H9 (cell line): ENCODE measurements around the gene HPCAL1. TPM values are rescaled to one million over a fixed set of nuclear protein-coding genes. Genes with fewer than 3 reads are reported as not detected.

ENCODE experiments used
- DNase-seq: peaks from one replicate; pipeline ENCODE4 v3.0.0-alpha.2; 2017
- H2AFZ ChIP-seq: one replicate; pipeline ENCODE4 v1.6.1; 2013; ENCODE audit warnings: mild to moderate bottlenecking, low read length, control low read depth, moderate library complexity
- H2AK5ac ChIP-seq: 2 replicates; pipeline ENCODE4 v1.6.1; 2013; ENCODE audit warnings: low read length, control low read depth, mixed read lengths; ENCODE audit not compliant: insufficient read length
- H2BK120ac ChIP-seq: one replicate; pipeline ENCODE4 v1.6.1; 2013; ENCODE audit warnings: low read depth, mild to moderate bottlenecking, low read length, control low read depth, inconsistent platforms; ENCODE audit not compliant: poor library complexity, severe bottlenecking
- H2BK12ac ChIP-seq: 2 replicates; pipeline ENCODE4 v1.6.1; 2013; ENCODE audit warnings: low read length, control low read depth, mixed read lengths, low read depth; ENCODE audit not compliant: insufficient read length
- H2BK15ac ChIP-seq: 2 replicates; pipeline ENCODE4 v1.6.1; 2013; ENCODE audit warnings: low read depth, low read length, control low read depth
- H2BK20ac ChIP-seq: one replicate; pipeline ENCODE4 v1.6.1; 2013; ENCODE audit warnings: low read depth, mild to moderate bottlenecking, low read length, control low read depth, inconsistent platforms; ENCODE audit not compliant: poor library complexity, severe bottlenecking
- H2BK5ac ChIP-seq: 2 replicates; pipeline ENCODE4 v1.6.1; 2013; ENCODE audit warnings: low read length, control low read depth, mixed read lengths; ENCODE audit not compliant: insufficient read length
- H3K14ac ChIP-seq: 2 replicates; pipeline ENCODE4 v1.6.1; 2013; ENCODE audit warnings: low read length, control low read depth; ENCODE audit not compliant: insufficient read depth
- H3K18ac ChIP-seq: 2 replicates; pipeline ENCODE4 v1.6.1; 2013; ENCODE audit warnings: low read depth, mild to moderate bottlenecking, mixed read lengths, low read length, control low read depth; ENCODE audit not compliant: insufficient read length
- H3K23ac ChIP-seq: 2 replicates; pipeline ENCODE4 v1.6.1; 2013; ENCODE audit warnings: low read length, control low read depth, mixed read lengths, low read depth; ENCODE audit not compliant: insufficient read length
- H3K23me2 ChIP-seq: 2 replicates; pipeline ENCODE4 v1.6.1; 2013; ENCODE audit warnings: low read depth, mild to moderate bottlenecking, mixed read lengths, low read length, control low read depth; ENCODE audit not compliant: insufficient read length, poor library complexity, severe bottlenecking
- H3K27ac ChIP-seq: 2 replicates; pipeline ENCODE4 v1.5.1; 2013; ENCODE audit warnings: low read length, control low read depth, mixed read lengths, low read depth; ENCODE audit not compliant: insufficient read length
- H3K27me3 ChIP-seq: 2 replicates; pipeline ENCODE4 v1.6.1; 2013; ENCODE audit warnings: low read length, control low read depth, inconsistent platforms; ENCODE audit not compliant: insufficient read depth
- H3K4ac ChIP-seq: 2 replicates; pipeline ENCODE4 v1.6.1; 2013; ENCODE audit warnings: low read depth, mild to moderate bottlenecking, control low read depth, inconsistent platforms, low read length, moderate library complexity
- H3K4me1 ChIP-seq: 2 replicates; pipeline ENCODE4 v1.6.1; 2013; ENCODE audit warnings: low read length, control low read depth, inconsistent platforms; ENCODE audit not compliant: insufficient read depth
- H3K4me2 ChIP-seq: 2 replicates; pipeline ENCODE4 v1.6.1; 2013; ENCODE audit warnings: low read length, control low read depth, mixed read lengths; ENCODE audit not compliant: insufficient read length, insufficient read depth
- H3K56ac ChIP-seq: 2 replicates; pipeline ENCODE4 v1.6.1; 2013; ENCODE audit warnings: low read depth, mild to moderate bottlenecking, mixed read lengths, low read length, control low read depth; ENCODE audit not compliant: insufficient read length
- H3K79me1 ChIP-seq: 2 replicates; pipeline ENCODE4 v1.6.1; 2013; ENCODE audit warnings: low read depth, mild to moderate bottlenecking, moderate library complexity, low read length, control low read depth, inconsistent platforms; ENCODE audit not compliant: insufficient read depth, poor library complexity, severe bottlenecking
- H3K79me2 ChIP-seq: 2 replicates; pipeline ENCODE4 v1.6.1; 2013; ENCODE audit warnings: low read length, control low read depth, inconsistent platforms; ENCODE audit not compliant: insufficient read depth
- H3K9ac ChIP-seq: 2 replicates; pipeline ENCODE4 v1.6.1; 2013; ENCODE audit warnings: low read length, control low read depth, mixed read lengths; ENCODE audit not compliant: insufficient read length; ENCODE audit errors: extremely low read depth
- H3K9me3 ChIP-seq: one replicate; pipeline ENCODE4 v1.6.1; 2013; ENCODE audit warnings: low read depth, low read length, inconsistent platforms; ENCODE audit not compliant: control insufficient read depth
- H3T11ph ChIP-seq: one replicate; pipeline ENCODE4 v1.6.1; 2013; ENCODE audit warnings: mild to moderate bottlenecking, low read length, control low read depth, inconsistent platforms
- H4K20me1 ChIP-seq: one replicate; pipeline ENCODE4 v1.6.1; 2013; ENCODE audit not compliant: control insufficient read depth, insufficient read length, insufficient read depth
- H4K5ac ChIP-seq: 2 replicates; pipeline ENCODE4 v1.6.1; 2013; ENCODE audit warnings: low read depth, mild to moderate bottlenecking, mixed read lengths, low read length, control low read depth; ENCODE audit not compliant: insufficient read length
- H4K8ac ChIP-seq: replicated peaks from 2 replicates; pipeline ENCODE4 v1.6.1; 2013; ENCODE audit warnings: low read length, control low read depth, mixed read lengths, low read depth; ENCODE audit not compliant: insufficient read length
- H4K91ac ChIP-seq: 2 replicates; pipeline ENCODE4 v1.6.1; 2013; ENCODE audit warnings: low read depth, mild to moderate bottlenecking, moderate library complexity, mixed read lengths, low read length, control low read depth; ENCODE audit not compliant: insufficient read length
- H3K27ac Mint-ChIP-seq, 3 experiments: 2 replicates in 2 of 3; 3 replicates in 1 of 3; pipeline ENCODE4 v1.8.0; 2020 to 2021; ENCODE audit warnings: mixed read lengths in 3 of 3, mild to moderate bottlenecking in 1 of 3, moderate library complexity in 1 of 3
- H3K27me3 Mint-ChIP-seq: 2 replicates; pipeline ENCODE4 v1.8.0; 2021; ENCODE audit warnings: low read depth, mild to moderate bottlenecking, moderate library complexity, mixed read lengths
- H3K36me3 Mint-ChIP-seq, 3 experiments: 2 replicates in 2 of 3; 3 replicates in 1 of 3; pipeline ENCODE4 v1.8.0; 2020 to 2021; ENCODE audit warnings: low read depth in 3 of 3, mixed read lengths in 3 of 3; ENCODE audit not compliant: insufficient read depth in 1 of 3
- H3K4me1 Mint-ChIP-seq, 2 experiments: 2 replicates each; pipeline ENCODE4 v1.8.0; 2020; ENCODE audit warnings: mixed read lengths in 2 of 2
- H3K4me3 Mint-ChIP-seq, 2 experiments: 2 replicates in 1 of 2; 3 replicates in 1 of 2; pipeline ENCODE4 v1.8.0; 2020 to 2021; ENCODE audit warnings: mild to moderate bottlenecking in 2 of 2, mixed read lengths in 2 of 2, moderate library complexity in 1 of 2
- H3K9me3 Mint-ChIP-seq, 2 experiments: 2 replicates in 1 of 2; 3 replicates in 1 of 2; pipeline ENCODE4 v1.8.0; 2020; ENCODE audit warnings: mild to moderate bottlenecking in 2 of 2, mixed read lengths in 2 of 2, moderate library complexity in 1 of 2
- CTCF ChIP-seq: fragments of 200-600 bp; sonication (generic); conservative IDR thresholded peaks from 3 replicates; pipeline ENCODE4 v1.8.0; 2021; ENCODE audit warnings: antibody characterized with exemption, mild to moderate bottlenecking
- WGBS: extraction: QIAGEN DNeasy Blood & Tissue Kit; methylation state at CpG from one replicate; pipeline ENCODE4 v1.1.7; 2013; ENCODE audit warnings: missing lambda C conversion rate, low lambda C conversion rate, mixed read lengths; ENCODE audit not compliant: insufficient read length; ENCODE audit errors: extremely low coverage; 5-methylcytosine and 5-hydroxymethylcytosine counted together
- total RNA-seq: library from RNA; stranded (reverse); gene quantifications from 2 replicates; pipeline ENCODE4 v1.2.1, GENCODE V29; 2021

Gene HPCAL1
- total RNA-seq, 1 experiment from 2014 or later = 4.7 TPM

- Histone ChIP-seq H3K9me3 (no peaks in the 10 kb centered on the region), H4K91ac (no peak overlapping the region), H3K23me2 (no peaks in the 10 kb centered on the region), H2BK120ac (no peak overlapping the region), H3K4me2 (no peak overlapping the region), H3K27ac (no peak overlapping the region), H3T11ph (no peak overlapping the region), H3K4ac (no peak overlapping the region), H2BK20ac (no peak overlapping the region), H3K27me3 (no peaks in the 10 kb centered on the region; the same call in 1 of the 2 replicates), H2AFZ (no peak overlapping the region), H2BK5ac (no peak overlapping the region), H3K4me1 (peaks cover 8% of the 10 kb centered on the region; the same call in 1 of the 2 replicates), H3K79me2 (no peaks in the 10 kb centered on the region), H3K18ac (peak overlapping the region; percentile 3), H4K5ac (no peak overlapping the region), H4K8ac (no peak overlapping the region), H3K56ac (no peak overlapping the region), H2BK15ac (no peak overlapping the region), H2AK5ac (no peak overlapping the region), H2BK12ac (no peak overlapping the region), H4K20me1 (no peaks in the 10 kb centered on the region), H3K9ac (no peak overlapping the region), H3K14ac (peak overlapping the region; percentile 23; the same call in 1 of the 2 replicates), H3K79me1 (no peaks in the 10 kb centered on the region), H3K23ac (no peak overlapping the region)
- no peak for DNase-seq
- H3K36me3 Mint-ChIP-seq = peaks cover 5 to 11% (median 5%) of the 10 kb centered on the region in 3 experiments; a peak in 5 of 7 replicates
- no CpG with 5 or more reads among the region's 5 CpGs for WGBS
- no peak for TF ChIP-seq CTCF
- H3K9me3 Mint-ChIP-seq = peaks cover 10 to 12% of the 10 kb centered on the region in 2 experiments; a peak in 3 of 5 replicates
- H3K4me1 Mint-ChIP-seq = peaks cover 40 to 49% of the 10 kb centered on the region in 2 experiments
- no peak overlapping the region for H3K27ac Mint-ChIP-seq
- no peaks in the 10 kb centered on the region for H3K27me3 Mint-ChIP-seq
- H3K4me3 Mint-ChIP-seq = no peak overlapping the region
Measured at GRCh38 chr2:10333247-10333613, 30.5 kb downstream of the HPCAL1 start.
